SIG-M5 (cell line): ENCODE measurements around the gene STPG3.

Source experiments
- DNase-seq: peaks from one replicate; lab custom pipeline; 2025; lab: John Stamatoyannopoulos, UW

STPG3 gene

GRCh38 chr9:137266585-137267453 lies 15.7 kb downstream of the STPG3 start:
- DNase-seq, result no peak

GRCh38 chr9:137267933-137268355 lies 16.9 kb downstream of the STPG3 start:
- DNase-seq, result no peak

- DNase-seq, result no peak
Measured at GRCh38 chr9:137268538-137269201, 17.6 kb downstream of the STPG3 start.

GRCh38 chr9:137269231-137269772 lies 18.2 kb downstream of the STPG3 start:
- DNase-seq, result no peak

- no peak for DNase-seq
Measured at GRCh38 chr9:137270929-137271695, 20.0 kb downstream of the STPG3 start.

GRCh38 chr9:137271696-137272076 lies 20.6 kb downstream of the STPG3 start:
- no peak for DNase-seq

- no peak for DNase-seq
Measured at GRCh38 chr9:137272241-137273094, 21.4 kb downstream of the STPG3 start.

GRCh38 chr9:137273095-137273490 lies 22.0 kb downstream of the STPG3 start:
- DNase-seq, result no peak

- no peak for DNase-seq
Measured at GRCh38 chr9:137273611-137274320, 22.7 kb downstream of the STPG3 start.

GRCh38 chr9:137275203-137275587 lies 24.1 kb downstream of the STPG3 start:
- no peak for DNase-seq

GRCh38 chr9:137275588-137276472 lies 24.7 kb downstream of the STPG3 start:
- no peak for DNase-seq

- DNase-seq, result no peak
Measured at GRCh38 chr9:137276473-137277328, 25.6 kb downstream of the STPG3 start.

GRCh38 chr9:137277329-137278041 lies 26.4 kb downstream of the STPG3 start, which contains the start of gene TOR4A:
TSS of gene TOR4A (plus strand) at chr9:137277726. CDS start at chr9:137278690, 964 bp downstream.
- DNase-seq, result no peak

- DNase-seq, result no peak
Measured at GRCh38 chr9:137278061-137278701, 27.1 kb downstream of the STPG3 start.

GRCh38 chr9:137278721-137279711 lies 27.9 kb downstream of the STPG3 start:
- no peak for DNase-seq
